Measurements from ENCODE around the gene SEMA7A. TPM values are rescaled to one million over a fixed set of nuclear protein-coding genes. Genes with fewer than 3 reads are reported as not detected.

The SEMA7A gene
- total RNA-seq, 1 experiment from 2014 or later, result 74.9 TPM

DNA sequence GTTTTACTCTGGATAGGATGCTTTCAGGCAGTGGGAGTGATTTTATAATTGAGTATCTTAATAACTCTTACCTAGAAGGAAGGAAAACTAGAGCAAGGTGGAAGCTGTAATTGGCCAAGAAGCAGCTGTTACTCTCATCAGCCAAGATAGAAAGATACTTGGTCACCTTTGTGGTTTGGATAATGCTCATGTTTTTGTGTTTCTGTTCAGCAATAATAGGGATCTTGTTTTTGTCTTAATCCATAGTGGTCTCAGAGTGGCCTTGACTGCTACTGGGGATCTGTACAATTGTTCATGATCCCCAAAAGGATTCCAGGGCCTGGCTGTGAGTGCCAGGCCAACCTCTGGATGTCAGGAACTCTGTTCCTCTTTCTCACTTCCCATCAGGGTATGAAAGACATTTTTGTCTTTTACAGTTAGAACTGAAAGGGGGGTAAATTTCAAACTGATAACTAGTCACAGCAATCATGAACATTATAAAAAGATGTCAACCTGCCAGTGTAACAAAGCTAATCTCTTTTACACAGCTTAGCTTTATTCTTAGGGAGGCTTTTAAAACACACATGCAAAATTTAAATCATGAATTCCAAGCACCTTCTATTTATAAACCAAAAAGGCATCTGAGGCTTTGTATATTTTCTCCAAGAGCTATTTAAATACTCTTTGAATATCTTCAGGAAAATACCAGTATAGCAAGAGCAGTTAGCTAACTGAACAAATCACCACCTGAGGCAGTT lies 21.2 kb upstream of the SEMA7A start:
- H3K27ac ChIP-seq (ENCODE audit: low read length), result no peak overlapping the region
- CTCF ChIA-PET, result no interaction called here
- DNase-seq, result no peak

DNA sequence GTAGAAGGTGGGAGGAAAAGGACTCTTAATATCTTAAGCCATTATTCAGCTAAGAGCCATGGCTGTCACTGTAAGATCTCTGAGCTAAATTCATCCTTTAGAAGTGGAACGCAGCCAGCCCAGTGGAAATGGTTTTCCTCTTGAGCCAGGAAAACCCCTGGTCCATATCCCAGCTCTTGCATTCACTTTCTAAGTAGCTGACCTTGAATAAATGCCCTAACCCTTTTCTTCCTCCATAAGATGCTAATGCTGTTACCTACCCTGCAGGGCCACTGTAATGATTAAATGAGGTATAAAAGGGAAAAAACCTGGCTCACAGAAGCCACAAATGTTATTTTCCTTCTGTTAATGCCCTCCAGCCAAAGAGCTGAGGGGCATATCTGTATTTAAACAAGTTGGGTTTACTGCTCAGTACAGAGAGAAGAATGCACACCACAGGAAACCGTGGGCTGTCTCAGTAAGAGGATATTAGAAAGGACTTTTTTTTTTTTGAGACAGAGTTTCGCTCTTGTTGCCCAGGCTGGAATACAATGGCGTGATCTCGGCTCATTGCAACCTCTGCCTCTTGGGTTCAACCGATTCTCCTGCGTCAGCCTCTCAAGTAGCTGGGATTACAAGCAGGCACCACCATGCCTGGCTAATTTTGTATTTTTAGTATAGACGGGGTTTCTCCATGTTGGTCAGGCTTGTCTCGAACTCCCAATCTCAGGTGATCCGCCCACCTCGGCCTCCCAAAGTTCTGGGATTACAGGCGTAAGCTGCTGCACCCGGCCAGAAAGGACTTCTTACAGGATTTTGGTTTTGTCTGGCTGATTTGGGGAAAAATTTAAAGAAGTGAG lies 20.4 kb upstream of the SEMA7A start:
- Histone ChIP-seq H3F3A (ENCODE audit: low read length, unreplicated experiment) (no peaks in the 10 kb centered on the region), H2AFZ (ENCODE audit: low read length) (no peak overlapping the region), H3K36me3 (ENCODE audit: low read depth, low read length) (no peaks in the 10 kb centered on the region), H3K27ac (ENCODE audit: low read length) (no peak overlapping the region), H3K4me2 (ENCODE audit: low read length) (no peak overlapping the region), H4K20me1 (ENCODE audit: low read length) (no peaks in the 10 kb centered on the region), H3K79me2 (ENCODE audit: low read length) (no peaks in the 10 kb centered on the region), H3K27me3 (ENCODE audit: low read length) (no peaks in the 10 kb centered on the region), H3K4me3 (ENCODE audit: low read length) (no peak overlapping the region), H3K4me1 (ENCODE audit: insufficient read depth, low read length) (no peaks in the 10 kb centered on the region), H3K9ac (ENCODE audit: low read length) (no peak overlapping the region), H3K9me3 (ENCODE audit: low read length) (no peaks in the 10 kb centered on the region), H3K9me2 (replicated peaks; ENCODE audit: low read length) (no peaks in the 10 kb centered on the region)
- no TSS peak for BruUV-seq (replicated peaks)
- CTCF ChIA-PET, result no interaction called here
- ATAC-seq (no peak), DNase-seq (no peak)
- TF ChIP-seq EZH2 (IDR thresholded peaks at IDR 0.05; ENCODE audit: low read length, unreplicated experiment), result no peak
- no peak for TF ChIP-seq EZH2phosphoT487 (IDR thresholded peaks at IDR 0.05; ENCODE audit: borderline replicate concordance, low read length)
- TF ChIP-seq, protein P1, sequence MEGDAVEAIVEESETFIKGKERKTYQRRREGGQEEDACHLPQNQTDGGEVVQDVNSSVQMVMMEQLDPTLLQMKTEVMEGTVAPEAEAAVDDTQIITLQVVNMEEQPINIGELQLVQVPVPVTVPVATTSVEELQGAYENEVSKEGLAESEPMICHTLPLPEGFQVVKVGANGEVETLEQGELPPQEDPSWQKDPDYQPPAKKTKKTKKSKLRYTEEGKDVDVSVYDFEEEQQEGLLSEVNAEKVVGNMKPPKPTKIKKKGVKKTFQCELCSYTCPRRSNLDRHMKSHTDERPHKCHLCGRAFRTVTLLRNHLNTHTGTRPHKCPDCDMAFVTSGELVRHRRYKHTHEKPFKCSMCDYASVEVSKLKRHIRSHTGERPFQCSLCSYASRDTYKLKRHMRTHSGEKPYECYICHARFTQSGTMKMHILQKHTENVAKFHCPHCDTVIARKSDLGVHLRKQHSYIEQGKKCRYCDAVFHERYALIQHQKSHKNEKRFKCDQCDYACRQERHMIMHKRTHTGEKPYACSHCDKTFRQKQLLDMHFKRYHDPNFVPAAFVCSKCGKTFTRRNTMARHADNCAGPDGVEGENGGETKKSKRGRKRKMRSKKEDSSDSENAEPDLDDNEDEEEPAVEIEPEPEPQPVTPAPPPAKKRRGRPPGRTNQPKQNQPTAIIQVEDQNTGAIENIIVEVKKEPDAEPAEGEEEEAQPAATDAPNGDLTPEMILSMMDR (conservative IDR thresholded peaks at IDR 0.05; ENCODE audit: low read depth, low read length), result no peak
- POLR2A ChIA-PET (ENCODE audit: unreplicated experiment), result no interaction called here
- intact Hi-C loops (cut with micrococcal nuclease), result no loop called here

More for the DNA sequence above, 21.2 kb upstream of the SEMA7A start:
- Histone ChIP-seq H4K20me1 (ENCODE audit: low read length) (no peaks in the 10 kb centered on the region), H3K4me2 (ENCODE audit: low read length) (no peak overlapping the region), H3K4me3 (ENCODE audit: low read length) (no peak overlapping the region), H3K9ac (ENCODE audit: low read length) (no peak overlapping the region), H3K9me3 (ENCODE audit: low read length) (no peaks in the 10 kb centered on the region), H3K36me3 (ENCODE audit: low read depth, low read length) (no peaks in the 10 kb centered on the region), H3K9me2 (replicated peaks; ENCODE audit: low read length) (no peaks in the 10 kb centered on the region), H3K27me3 (ENCODE audit: low read length) (no peaks in the 10 kb centered on the region), H3K4me1 (ENCODE audit: insufficient read depth, low read length) (no peaks in the 10 kb centered on the region), H3F3A (ENCODE audit: low read length, unreplicated experiment) (no peaks in the 10 kb centered on the region), H3K79me2 (ENCODE audit: low read length) (peaks cover 3% of the 10 kb centered on the region; the same call in 1 of the 2 replicates), H2AFZ (ENCODE audit: low read length) (no peak overlapping the region)
- no peak for ATAC-seq
- POLR2A ChIA-PET (ENCODE audit: unreplicated experiment), result no interaction called here
- BruUV-seq (replicated peaks), result no TSS peak
- intact Hi-C loops (cut with micrococcal nuclease), result no loop called here
- TF ChIP-seq EZH2 (IDR thresholded peaks at IDR 0.05; ENCODE audit: low read length, unreplicated experiment) (no peak), EZH2phosphoT487 (IDR thresholded peaks at IDR 0.05; ENCODE audit: borderline replicate concordance, low read length) (no peak)
- TF ChIP-seq, protein P1 (conservative IDR thresholded peaks at IDR 0.05; ENCODE audit: low read depth, low read length), result no peak
